HG03108 (cell line): ENCODE measurements around the gene SH2D6.
"Not testable (repeated sequence)": the region's sequence is repeated elsewhere in the genome, so short reads cannot be mapped to it uniquely, and the experiment has no call there.

Experiments
- ATAC-seq: cut with Tn5 transposase; IDR thresholded peaks from one replicate; pipeline ENCODE4 v1.9.1; 2021; ENCODE audit warnings: moderate library complexity; ENCODE audit not compliant: unreplicated experiment

SH2D6 gene

DNA sequence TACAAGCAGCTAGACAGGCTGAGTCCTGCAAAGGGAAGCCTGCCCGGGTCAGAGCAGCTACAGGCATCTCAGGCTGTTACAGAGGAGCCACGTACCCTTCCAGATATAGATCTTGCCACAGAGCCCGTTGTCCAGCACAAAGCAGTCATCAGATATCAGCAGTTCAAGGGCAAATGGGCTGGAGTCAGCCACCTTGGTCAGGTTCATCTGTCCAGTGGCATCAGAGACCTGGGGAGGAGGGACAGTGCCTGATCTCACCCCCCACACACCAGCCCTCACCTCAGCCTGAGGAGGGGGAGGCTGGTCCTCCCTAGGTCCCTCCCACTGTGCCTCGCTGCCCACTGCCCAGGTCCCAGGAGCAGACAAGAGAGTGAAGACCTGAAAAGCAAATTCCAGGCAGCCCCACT lies 20.6 kb upstream of the SH2D6 start:
- ATAC-seq, result no peak

DNA sequence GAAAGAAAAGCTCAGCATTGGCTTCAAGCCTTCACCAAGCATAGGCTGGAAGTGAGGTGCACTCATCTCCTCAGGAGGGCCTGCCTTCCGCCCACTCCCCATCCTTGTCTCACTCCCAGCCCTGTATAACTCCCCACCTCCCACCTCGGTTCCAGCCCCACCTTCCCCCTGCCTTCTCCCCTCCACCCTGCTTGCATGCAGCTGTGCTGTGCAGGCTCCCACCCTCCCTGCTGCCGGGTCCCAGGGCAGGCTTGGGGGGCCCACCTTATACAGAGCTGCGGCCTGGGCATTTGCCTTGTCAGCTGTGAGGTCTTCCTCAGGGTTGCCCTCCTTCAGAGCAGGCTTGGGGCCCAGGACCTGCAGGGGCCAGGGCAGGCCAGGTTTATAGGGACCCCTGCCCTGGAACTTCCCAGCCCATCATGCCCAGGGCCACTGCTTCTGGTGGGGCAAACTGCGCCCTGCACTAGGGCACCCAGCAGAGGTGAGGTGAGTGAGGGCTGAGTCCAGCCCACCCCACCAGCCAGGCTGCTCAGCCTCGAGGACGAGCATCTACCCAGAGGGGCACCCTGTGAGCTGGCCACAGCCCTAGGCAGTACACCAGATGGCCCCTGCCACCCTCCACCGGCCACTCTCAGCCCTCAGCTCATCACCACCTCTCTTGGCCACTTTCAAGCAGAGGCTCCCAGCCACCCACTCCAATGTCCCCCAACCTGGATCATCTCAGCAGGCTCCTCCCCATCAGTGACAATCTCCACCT lies 19.9 kb upstream of the SH2D6 start:
- ATAC-seq, result no peak

DNA sequence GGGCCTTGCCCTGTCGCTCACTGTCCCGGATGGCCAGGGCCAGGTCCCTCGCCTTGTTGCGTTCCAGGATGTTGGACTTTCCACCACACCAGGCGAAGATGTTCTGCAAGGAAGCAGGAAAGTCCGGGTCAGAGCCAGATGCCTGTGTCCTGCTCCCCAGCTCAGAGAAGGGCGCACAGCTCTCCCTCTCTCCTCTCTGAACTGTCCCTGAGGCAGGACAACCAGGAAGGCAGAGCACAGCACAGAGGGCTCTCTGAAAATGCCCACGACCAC lies 19.4 kb upstream of the SH2D6 start:
- ATAC-seq, result no peak

DNA sequence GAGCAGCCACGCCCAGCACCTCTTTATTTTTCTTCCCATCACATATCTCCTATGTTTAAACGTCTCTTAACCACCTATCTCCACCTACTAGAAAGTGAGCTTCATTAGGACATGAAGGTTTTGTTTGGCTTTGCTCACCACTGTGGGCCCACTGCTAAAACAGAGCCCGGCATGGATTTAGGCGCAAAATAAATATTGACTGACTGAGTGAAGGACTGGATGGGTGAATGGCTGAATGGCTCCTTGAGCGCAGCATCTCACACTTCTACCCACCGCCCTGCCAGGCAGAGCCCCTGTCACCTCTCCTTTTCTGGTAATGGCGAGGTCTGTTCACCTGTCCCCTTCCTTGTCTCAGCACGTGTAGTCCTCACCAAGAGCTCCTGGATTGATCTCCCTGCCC lies 18.5 kb upstream of the SH2D6 start:
- ATAC-seq, result no peak

DNA sequence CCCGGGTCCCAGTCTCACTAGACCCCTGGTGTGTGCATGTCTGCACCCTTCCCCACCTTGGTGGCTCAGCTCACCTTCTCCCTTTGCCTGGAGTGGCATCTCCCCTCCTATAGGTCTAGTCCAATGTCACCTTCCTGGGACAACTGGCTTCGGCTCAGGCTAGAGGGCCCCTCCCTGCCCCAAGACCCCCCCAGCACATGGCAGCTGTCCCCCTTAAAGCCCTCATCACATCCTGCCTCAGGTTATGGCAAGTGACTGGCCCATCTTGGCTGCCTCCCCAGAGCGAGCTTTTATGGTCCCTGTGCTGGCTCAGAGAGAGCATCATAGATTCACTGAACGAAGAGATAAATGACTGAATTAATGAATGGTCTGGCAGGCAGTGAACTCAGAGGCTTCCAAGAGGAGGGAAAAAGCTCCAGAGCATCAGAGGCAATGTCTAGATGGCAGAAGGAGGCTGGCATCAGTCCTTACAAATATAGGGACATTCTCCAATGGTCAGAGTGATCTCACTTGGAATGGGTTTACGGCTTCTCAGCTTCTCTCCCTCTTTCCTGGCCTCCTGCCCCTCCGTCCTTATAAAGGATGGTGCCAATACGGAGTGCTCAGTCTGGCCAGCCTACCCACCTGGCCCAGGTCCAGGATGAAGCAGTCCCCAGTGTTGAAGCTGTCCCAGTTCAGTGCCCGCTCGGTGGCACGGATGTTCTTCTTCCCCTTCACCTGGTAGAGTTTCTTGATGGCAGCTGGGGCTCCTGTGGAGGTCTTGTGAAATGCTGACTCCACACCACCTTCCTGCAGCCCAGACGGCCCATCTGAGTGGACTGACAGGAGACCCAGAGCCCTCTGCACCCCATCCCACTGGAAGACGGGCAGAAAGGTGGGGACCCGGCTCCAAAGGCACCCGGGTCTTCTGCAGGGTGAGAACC lies 17.7 kb upstream of the SH2D6 start:
- no peak for ATAC-seq

DNA sequence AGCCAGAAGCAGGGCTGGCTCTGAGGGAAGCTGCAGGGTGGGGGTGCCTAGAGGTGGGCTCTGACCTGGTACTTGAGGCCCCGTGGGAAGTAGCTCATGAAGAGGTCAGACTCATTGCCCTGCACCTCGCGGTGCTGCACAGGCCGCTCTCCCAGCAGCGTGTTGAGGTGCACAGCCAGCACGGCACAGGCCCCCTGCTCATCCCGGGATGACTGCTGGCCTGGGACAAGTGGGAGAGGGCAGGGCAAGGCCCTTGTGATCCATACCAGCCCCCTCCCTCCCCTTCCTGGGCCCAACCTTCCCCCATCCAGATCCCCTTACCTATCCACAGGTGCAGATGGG lies 17.1 kb upstream of the SH2D6 start:
- ATAC-seq, result no peak

DNA sequence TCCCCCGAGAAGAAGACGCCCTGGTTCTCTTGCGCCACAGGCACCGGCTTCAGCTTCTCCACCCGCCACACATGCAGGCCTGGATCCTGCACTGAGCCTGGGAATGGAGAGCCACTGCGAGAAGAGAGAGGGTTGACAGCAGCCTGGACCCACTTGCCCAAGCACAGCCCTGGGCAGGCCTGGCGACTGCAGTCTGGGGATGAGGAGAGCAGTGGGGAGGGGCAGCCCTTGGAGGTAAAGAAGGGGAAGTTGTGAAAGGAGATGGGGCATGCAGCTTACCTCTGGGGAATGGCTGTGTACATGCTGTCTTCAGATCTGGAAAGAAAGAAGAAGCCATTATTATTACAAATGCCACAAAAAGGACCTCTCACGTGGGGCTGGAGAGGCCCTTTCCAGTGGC lies 16.7 kb upstream of the SH2D6 start:
- no peak for ATAC-seq

DNA sequence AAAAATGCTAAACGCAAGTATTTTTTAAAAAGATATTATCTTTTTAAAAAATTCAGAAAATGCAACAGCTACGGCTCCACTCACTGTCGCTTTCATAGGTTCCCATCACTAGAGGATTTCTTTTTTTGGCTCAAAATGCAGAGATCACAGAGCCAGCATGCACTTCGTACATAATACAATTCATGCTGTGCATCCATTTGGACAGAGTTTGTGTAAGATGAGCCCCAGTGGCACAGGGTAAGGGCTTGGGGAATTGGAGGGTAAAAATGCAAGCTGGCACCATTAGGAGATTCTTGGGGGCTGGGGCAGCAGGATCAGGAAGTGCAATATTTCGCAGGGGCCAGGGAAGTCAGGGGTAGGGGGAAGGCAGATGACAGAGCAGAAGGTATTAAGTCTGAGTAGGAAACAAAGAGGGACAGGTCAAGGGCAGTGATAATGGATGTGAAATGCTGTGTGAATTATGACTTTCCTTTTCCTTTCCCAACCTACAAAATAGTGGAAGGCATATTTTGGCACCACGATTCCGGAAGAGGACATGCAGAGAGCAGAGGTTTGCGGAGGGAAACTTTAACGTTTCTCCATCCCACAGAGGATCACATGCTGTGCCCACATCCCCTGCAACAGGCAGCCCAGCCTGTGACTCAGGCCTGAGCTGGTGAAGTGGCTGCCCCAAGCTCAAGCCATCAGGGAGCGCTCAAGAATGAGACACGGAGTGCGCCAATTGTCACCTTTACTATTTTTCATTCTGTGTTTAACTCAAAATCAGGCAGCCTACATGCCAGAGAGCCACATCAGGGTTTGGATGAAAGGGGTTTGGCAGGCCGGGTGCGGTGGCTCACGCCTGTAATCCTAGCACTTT lies 13.1 kb upstream of the SH2D6 start:
- ATAC-seq, result peak; percentile 62

DNA sequence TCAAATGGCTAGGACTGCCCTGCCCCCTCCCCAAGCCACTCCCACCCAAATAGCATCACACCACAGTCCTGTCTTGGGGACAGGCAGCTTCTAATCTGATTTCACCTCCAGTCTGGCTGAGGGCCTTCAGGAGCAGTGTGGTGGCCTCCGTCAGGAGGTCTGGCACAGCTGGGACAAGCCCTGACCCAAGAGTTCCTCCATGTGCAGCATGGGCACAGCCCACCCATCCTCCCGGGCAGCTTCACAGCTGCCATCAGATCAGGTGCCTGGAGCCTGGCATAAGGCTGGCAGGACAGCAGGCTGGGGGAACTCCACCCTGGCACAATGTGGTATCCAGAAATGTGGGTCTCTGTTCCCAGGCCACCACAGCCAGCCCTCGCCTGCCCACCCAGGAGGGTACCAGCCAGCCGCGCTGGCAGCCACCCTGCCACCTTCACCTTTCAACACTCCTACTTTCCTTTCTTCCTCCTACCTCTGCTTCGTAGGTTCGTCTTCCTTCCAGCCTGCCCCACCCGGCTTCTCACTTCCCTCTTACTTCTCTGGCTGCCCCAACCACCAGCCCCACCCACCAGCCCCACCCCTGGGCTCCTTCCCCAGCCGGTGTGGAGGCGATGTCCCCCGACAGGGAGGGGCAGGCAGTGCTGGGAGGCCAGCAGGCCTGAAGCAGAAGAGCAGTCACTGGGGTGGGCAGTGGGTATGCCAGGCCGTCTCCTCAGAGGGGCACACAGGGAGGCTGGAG lies 8.5 kb upstream of the SH2D6 start, which contains the start of gene CAPG:
Gene CAPG, minus strand, starts transcription at position 522 of the 739 bp plus-strand sequence. CDS start 8,221 bp downstream, outside the sequence.
- peak; percentile 60 for ATAC-seq

DNA sequence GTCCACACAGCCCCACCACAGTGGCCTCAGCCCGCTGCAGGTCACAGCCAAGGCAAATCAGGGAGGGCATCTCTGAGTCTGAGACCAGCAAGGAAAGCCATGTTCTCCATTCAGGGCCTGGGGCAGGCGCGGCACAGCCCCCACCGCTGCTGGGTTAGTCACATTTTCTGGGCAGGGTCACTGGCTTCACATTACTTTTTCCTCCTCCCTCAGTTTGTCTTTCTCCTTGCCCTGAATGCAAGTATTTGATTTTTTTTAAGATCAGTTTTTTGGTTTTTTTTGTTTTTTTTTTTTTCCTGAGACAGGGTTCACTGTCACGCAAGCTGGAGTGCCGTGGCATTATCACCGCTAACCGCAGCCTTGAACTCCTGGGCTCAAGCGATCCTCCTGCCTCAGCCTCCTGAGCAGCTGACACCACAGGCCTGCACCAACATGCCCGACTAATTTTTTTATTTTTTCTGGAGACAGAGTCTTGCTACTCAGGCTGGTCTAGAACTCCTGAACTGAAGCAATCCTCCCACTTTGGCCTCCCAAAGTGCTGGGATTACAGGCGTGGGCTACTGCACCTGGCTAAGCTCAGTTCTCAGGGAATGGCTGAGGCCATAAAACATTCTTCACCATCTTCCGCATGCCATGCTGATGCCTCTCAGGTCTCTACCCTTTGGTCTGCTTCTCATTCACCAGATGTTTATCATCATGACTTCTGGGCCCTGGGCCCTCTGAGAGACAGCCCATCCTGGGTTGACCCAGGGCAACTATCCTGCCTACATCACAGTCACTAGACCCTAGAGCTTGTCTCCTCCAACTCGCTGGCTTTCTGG lies 7.7 kb upstream of the SH2D6 start:
- ATAC-seq, result no peak

DNA sequence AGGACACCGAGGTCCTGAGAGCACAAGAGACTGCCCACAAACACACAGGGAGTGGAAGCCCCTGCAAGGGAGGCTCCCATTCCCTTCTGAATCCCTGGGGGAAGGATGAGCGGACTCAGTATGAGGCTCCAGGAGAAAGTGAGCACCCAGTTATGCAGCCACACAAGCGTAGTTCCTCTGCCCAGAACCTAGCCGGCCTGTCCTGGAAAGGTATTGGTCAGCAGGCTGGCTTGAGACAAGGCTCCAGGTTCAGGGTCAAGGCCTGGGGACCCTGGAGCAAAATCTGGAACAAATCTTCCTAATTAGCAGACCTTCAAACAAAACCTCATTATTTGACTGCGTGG lies 7.1 kb upstream of the SH2D6 start:
- no peak for ATAC-seq

DNA sequence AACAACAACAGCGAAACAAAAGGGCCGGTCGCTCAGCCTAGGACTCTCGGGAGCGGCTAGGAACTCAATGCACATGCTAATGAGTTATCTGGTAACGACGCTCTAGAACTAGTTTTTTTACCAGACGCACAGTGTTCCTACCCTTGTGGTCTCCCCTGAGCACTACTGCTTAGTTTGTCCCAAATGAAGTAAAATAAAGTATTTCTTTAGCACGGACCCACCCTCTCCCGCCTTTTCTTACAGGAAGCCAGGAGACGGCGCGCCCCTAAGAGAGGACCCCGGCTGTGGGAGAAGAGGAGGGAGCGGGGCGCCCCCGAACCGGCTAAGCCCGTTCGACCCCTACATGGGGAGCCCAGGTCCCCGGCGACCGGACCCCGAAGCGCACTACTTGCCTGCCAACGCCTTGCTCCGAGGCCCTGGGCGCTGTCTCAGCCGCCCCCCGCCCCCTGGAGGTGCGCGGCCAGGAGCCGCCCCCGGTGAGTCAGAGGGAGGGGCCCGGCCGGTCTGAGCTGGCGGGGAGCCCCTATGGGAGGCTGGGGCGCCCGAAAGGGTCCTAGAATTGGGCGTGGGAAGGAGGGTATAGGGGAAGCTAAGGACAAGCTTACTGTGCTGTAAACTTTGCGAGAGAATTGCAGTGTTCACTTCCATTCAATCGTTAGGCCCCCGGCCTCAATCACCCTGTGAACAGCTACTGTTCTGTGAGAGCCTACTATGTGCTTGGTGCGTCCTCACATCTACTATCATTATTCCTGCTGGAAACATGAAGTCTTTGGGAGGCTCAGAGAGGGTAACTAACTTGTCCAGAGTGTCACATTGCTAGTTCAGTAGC lies 4.7 kb upstream of the SH2D6 start:
- ATAC-seq, result no peak

DNA sequence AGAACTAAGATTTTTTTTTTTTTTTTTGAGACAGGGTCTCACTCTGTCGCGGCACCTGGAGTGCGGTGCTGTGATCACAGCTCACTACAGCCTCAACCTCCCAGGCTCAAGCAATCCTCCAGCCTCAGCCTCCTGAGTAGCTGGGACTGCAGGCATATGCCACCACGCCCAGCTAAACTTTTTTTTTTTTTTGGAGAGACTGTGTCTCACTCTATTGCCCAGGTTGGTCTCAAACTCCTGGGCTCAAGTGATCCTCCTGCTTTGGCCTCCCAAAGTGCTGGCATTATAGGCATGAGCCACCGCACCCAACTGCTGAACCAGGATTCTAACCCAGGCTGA lies 4.1 kb upstream of the SH2D6 start:
- ATAC-seq, result not testable (repeated sequence)

DNA sequence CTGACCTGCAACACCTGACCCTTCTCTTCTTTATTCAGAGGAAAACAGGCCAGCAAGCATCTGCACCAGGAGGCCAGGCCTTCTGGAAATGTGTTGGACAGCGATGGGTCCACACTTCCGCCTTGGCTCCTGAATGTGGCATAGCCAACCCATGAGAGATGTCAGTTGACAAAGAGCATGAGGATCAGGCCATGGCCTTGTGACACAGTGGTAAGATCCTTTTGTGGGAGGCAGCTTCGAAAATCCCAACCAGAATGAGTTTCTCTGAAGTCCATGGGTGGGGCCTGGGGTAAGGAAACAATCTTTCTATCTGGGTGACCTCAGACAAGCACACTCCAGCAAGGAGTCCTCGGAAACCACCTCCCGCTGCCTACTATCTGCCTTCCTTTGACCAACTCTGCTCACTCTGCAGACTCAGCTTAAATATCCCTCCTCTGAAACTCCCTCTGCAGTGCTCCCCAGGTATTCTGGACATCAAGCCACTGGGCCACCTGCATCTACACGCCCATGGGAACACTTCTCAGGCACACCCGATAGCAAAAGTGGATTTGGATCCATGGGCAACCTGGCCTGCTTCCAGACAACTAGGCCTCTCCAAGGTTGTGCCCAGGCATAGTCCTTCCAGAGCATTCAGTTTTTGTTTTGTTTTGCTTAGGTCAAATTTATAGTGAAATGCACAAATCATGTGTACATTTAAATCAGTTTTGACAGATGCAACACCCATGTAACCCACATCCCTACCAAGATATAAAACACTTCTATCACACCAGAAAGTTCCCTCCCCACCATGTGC lies 3.6 kb upstream of the SH2D6 start:
- ATAC-seq, result no peak

DNA sequence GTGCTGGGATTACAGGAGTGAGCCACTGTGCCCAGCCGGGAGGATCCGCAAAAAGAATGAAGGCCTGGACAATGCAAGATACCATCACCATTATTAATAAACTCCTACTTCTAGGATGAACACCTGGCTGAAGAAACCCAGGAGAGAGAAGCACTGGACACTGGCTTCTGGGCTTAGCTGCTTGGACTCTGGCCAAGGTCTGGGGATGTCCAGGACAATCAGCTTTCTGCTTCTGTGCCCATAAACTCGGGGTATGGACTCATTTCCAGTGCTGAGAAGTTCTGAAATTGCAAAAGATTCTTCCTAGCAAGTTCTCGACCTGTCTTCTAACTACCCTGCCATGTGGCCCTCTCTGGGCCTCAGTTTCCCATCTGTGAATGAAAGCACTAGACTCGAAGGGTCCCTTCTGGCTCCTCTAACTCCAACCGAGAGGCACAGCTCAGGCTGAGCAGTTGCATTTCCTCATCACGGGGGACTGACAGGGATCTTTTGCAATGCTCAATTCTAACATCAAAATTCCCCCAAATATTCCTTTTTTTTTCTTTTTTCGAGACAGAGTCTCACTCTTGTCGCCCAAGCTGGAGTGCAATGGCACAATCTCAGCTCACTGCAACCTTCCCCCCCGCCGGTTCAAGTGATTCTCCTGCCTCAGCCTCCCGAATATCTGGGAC lies 2.4 kb upstream of the SH2D6 start:
- ATAC-seq, result no peak

DNA sequence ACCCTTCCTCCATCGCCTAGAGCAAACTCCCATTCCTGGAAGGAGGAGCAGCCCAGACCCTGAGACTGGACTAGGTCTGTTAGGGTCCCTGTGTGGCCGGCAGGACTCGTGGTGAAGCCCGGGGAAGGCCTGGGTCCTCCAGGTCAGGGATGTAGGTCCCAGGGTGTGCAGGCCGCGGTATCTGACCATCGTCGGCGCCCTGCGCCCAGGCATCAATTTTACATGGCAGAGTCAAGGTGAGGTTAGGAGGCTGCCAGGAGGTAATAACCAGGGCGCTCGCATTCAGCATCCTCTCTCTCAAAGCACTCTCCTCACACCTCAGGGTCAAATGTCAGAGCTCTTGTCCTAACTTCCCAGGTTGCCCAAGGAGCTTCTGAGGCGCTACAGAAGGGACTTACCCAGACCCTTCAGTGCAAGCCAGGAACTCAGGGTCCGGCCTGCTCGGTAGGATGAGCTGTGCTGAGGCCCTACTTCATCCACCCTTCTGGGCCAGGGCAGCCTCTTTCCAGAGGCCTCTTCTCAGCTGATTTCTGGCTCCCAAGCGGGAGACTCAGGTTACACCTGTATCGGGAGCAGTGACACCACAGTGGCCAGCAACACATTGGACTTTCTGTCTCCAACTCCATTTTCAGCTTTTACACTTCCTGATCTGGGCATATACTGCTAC lies 628 bp downstream of the SH2D6 start:
- ATAC-seq, result no peak

DNA sequence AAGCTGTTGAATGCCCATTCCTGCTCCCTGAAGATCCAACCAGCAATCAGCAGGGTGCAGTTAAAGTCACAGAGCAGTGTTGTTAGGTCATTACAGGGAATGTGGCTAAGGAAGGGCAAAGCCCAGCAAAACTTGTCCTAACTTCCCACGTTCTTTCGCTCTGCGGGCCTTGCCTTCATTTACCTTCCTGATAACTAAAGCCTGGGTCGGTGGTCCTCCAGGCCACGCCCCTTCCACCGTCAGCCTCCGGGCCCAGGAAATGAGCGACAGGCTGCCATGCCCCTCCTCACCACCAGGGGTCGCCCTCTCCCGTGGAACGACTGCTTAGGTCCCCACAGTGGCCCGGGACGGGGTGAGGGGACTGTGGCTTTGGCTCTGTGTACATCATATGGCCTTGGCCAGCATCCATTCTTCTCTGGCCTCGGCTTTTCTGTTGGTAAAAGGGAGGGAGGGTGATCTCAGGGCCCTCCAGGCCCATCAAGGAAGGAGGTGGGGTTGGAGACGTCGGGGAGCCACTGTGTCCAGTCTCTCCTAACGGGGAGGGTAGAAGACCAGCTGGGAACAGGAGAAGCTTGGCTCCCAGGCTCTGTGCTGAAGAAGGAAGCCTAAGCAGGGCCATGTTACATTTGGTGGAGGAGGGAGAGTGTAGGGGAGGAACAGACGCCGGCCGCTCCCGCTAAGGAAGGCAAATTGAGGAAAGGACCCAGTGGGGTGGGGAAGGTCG lies 2.2 kb downstream of the SH2D6 start:
- ATAC-seq, result peak; percentile 57
